Astrocyte (in vitro differentiated cells and primary cell): ENCODE measurements around the gene C5AR1. TPM values are rescaled to one million over a fixed set of nuclear protein-coding genes. Genes with fewer than 3 reads are reported as not detected.

Experiments used
- DNase-seq: peaks from one replicate; pipeline ENCODE4 v3.0.0-alpha.2; 2010; ENCODE audit warnings: low read depth
- FAIRE-seq: peaks from 2 replicates; lab custom pipeline; 2011; peaks lifted over from hg19 to GRCh38; lab: Jason Lieb, UNC
- H2AFZ ChIP-seq: 2 replicates; pipeline ENCODE4 v1.6.0; 2012; ENCODE audit warnings: low read depth, low read length, inconsistent platforms
- H3K27ac ChIP-seq: 2 replicates; pipeline ENCODE4 v1.5.1; 2011; ENCODE audit warnings: low read depth, low read length, inconsistent platforms
- H3K27me3 ChIP-seq: 2 replicates; pipeline ENCODE4 v1.6.0; 2011; ENCODE audit warnings: low read length, inconsistent platforms; ENCODE audit not compliant: insufficient read depth
- H3K36me3 ChIP-seq: 2 replicates; pipeline ENCODE4 v1.5.1; 2011; ENCODE audit warnings: low read length, inconsistent platforms; ENCODE audit not compliant: insufficient read depth
- H3K4me1 ChIP-seq: 2 replicates; pipeline ENCODE4 v1.5.1; 2011; ENCODE audit warnings: low read length, inconsistent platforms; ENCODE audit not compliant: insufficient read depth
- H3K4me2 ChIP-seq: 2 replicates; pipeline ENCODE4 v1.6.0; 2012; ENCODE audit warnings: low read length, inconsistent platforms
- H3K4me3 ChIP-seq: 2 replicates; pipeline ENCODE4 v1.5.1; 2011; ENCODE audit warnings: low read depth, mild to moderate bottlenecking, low read length, inconsistent platforms; ENCODE audit not compliant: insufficient read depth
- H3K79me2 ChIP-seq: 2 replicates; pipeline ENCODE4 v1.6.0; 2012; ENCODE audit warnings: mild to moderate bottlenecking, low read length, inconsistent platforms; ENCODE audit not compliant: insufficient read depth
- H3K9ac ChIP-seq: 2 replicates; pipeline ENCODE4 v1.6.0; 2012; ENCODE audit warnings: mild to moderate bottlenecking, low read length, inconsistent platforms
- H3K9me3 ChIP-seq: 2 replicates; pipeline ENCODE4 v1.5.1; 2012; ENCODE audit warnings: low read depth, mild to moderate bottlenecking, low read length, inconsistent platforms; ENCODE audit not compliant: insufficient read depth
- H4K20me1 ChIP-seq: 2 replicates; pipeline ENCODE4 v1.6.0; 2012; ENCODE audit warnings: low read length, inconsistent platforms; ENCODE audit not compliant: insufficient read depth
- H3K27ac Mint-ChIP-seq: one replicate; pipeline ENCODE4 v1.8.0; 2021; ENCODE audit warnings: mild to moderate bottlenecking, mixed read lengths; ENCODE audit not compliant: unreplicated experiment
- H3K27me3 Mint-ChIP-seq: one replicate; pipeline ENCODE4 v1.8.0; 2021; ENCODE audit warnings: low read depth, mixed read lengths; ENCODE audit not compliant: unreplicated experiment
- H3K36me3 Mint-ChIP-seq: one replicate; pipeline ENCODE4 v1.8.0; 2021; ENCODE audit warnings: low read depth, mixed read lengths; ENCODE audit not compliant: unreplicated experiment
- H3K4me1 Mint-ChIP-seq: one replicate; pipeline ENCODE4 v1.8.0; 2021; ENCODE audit warnings: low read depth, mixed read lengths; ENCODE audit not compliant: unreplicated experiment
- H3K4me3 Mint-ChIP-seq: one replicate; pipeline ENCODE4 v1.8.0; 2021; ENCODE audit warnings: mild to moderate bottlenecking, moderate library complexity, mixed read lengths; ENCODE audit not compliant: unreplicated experiment
- H3K9me3 Mint-ChIP-seq: one replicate; pipeline ENCODE4 v1.8.0; 2021; ENCODE audit warnings: mild to moderate bottlenecking, mixed read lengths; ENCODE audit not compliant: unreplicated experiment
- EZH2 ChIP-seq: IDR thresholded peaks from 2 replicates; pipeline ENCODE4 v1.6.1; 2012; ENCODE audit warnings: mild to moderate bottlenecking, low read length, inconsistent platforms; ENCODE audit not compliant: insufficient read depth
- total RNA-seq: library from RNA; stranded (reverse); gene quantifications from 2 replicates; pipeline ENCODE4 v1.2.1, GENCODE V29; 2021
- TF ChIP-seq, protein P1 (sequence below): IDR thresholded peaks from 2 replicates; pipeline ENCODE4 v1.5.1; 2011; ENCODE audit warnings: low read depth, mild to moderate bottlenecking, inconsistent platforms, low read length, moderate library complexity; ENCODE audit not compliant: insufficient read depth

C5AR1 gene
- total RNA-seq, 1 donor from 2014 or later: 4.6 TPM

- Histone ChIP-seq H3K36me3 (peaks cover 15% of the 10 kb centered on the region), H4K20me1 (peaks cover 16% of the 10 kb centered on the region), H3K4me2 (no peak overlapping the region), H3K4me3 (no peak overlapping the region), H3K9me3 (no peaks in the 10 kb centered on the region), H3K9ac (no peak overlapping the region), H3K79me2 (peaks cover 52% of the 10 kb centered on the region), H2AFZ (no peak overlapping the region), H3K27me3 (no peaks in the 10 kb centered on the region), H3K4me1 (peaks cover 6% of the 10 kb centered on the region), H3K27ac (no peak overlapping the region)
- peak overlapping the region; percentile 69 for H3K4me3 Mint-ChIP-seq
- H3K27ac Mint-ChIP-seq: peak overlapping the region; percentile 20
- no peaks in the 10 kb centered on the region for H3K27me3 Mint-ChIP-seq
- peaks cover 11% of the 10 kb centered on the region for H3K4me1 Mint-ChIP-seq
- H3K36me3 Mint-ChIP-seq: peaks cover 36% of the 10 kb centered on the region
- TF ChIP-seq, protein P1, sequence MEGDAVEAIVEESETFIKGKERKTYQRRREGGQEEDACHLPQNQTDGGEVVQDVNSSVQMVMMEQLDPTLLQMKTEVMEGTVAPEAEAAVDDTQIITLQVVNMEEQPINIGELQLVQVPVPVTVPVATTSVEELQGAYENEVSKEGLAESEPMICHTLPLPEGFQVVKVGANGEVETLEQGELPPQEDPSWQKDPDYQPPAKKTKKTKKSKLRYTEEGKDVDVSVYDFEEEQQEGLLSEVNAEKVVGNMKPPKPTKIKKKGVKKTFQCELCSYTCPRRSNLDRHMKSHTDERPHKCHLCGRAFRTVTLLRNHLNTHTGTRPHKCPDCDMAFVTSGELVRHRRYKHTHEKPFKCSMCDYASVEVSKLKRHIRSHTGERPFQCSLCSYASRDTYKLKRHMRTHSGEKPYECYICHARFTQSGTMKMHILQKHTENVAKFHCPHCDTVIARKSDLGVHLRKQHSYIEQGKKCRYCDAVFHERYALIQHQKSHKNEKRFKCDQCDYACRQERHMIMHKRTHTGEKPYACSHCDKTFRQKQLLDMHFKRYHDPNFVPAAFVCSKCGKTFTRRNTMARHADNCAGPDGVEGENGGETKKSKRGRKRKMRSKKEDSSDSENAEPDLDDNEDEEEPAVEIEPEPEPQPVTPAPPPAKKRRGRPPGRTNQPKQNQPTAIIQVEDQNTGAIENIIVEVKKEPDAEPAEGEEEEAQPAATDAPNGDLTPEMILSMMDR: no peak
- no peak for TF ChIP-seq EZH2
- peak; percentile 27 for DNase-seq
- peaks cover 4% of the 10 kb centered on the region for H3K9me3 Mint-ChIP-seq
- FAIRE-seq: no peak
Measured at GRCh38 chr19:47351548-47351947, 41.9 kb downstream of the C5AR1 start.

DNA sequence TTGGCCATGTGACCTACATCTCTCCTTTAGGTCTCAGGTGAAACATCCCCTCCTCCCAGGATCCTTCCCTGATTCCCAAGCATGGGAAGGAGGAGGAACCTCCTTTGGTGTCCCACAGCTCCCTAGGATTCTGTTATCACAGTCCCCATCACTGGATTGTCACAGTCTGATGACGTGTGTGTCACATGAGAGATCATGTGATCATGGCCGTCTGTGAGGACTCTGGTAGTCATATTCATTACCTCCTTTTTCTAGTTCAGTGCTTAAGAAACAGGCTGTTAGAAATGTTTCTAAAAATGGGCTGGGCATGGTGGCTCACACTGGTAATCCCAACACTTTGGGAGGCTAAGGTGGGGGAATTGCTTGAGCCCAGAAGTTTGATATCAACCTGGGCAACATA lies 42.4 kb downstream of the C5AR1 start:
- Histone ChIP-seq H3K9ac (no peak overlapping the region), H3K36me3 (peaks cover 17% of the 10 kb centered on the region), H2AFZ (no peak overlapping the region), H3K27me3 (no peaks in the 10 kb centered on the region), H3K4me1 (peaks cover 6% of the 10 kb centered on the region), H3K4me2 (no peak overlapping the region), H3K9me3 (no peaks in the 10 kb centered on the region), H4K20me1 (peaks cover 17% of the 10 kb centered on the region), H3K4me3 (no peak overlapping the region), H3K79me2 (peaks cover 52% of the 10 kb centered on the region), H3K27ac (no peak overlapping the region)
- DNase-seq: no peak
- peak overlapping the region; percentile 60 for H3K4me3 Mint-ChIP-seq
- TF ChIP-seq, protein P1: no peak
- no peak for TF ChIP-seq EZH2
- FAIRE-seq: no peak
- H3K9me3 Mint-ChIP-seq: peaks cover 4% of the 10 kb centered on the region
- H3K36me3 Mint-ChIP-seq: peaks cover 40% of the 10 kb centered on the region
- no peak overlapping the region for H3K27ac Mint-ChIP-seq
- peaks cover 11% of the 10 kb centered on the region for H3K4me1 Mint-ChIP-seq
- H3K27me3 Mint-ChIP-seq: no peaks in the 10 kb centered on the region

DNA sequence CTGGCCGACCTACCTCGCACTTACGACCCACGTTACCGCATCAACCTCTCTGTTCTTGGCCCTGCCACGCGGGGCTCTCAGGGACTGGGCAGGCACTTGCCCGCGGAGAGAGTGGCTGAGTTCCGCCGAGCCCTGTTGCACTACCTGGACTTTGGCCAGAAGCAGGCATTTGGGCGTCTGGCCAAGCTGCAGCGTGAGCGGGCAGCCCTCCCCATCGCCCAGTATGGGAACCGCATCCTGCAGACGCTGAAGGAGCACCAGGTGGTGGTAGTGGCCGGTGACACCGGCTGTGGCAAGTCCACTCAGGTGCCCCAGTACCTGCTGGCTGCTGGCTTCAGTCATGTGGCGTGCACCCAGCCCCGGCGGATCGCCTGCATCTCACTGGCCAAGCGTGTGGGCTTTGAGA lies 43.6 kb downstream of the C5AR1 start:
- H3K4me3 Mint-ChIP-seq: no peak overlapping the region
- Histone ChIP-seq H3K4me2 (no peak overlapping the region), H3K27ac (no peak overlapping the region), H3K4me1 (peaks cover 6% of the 10 kb centered on the region), H3K79me2 (peaks cover 52% of the 10 kb centered on the region), H3K36me3 (peaks cover 24% of the 10 kb centered on the region), H3K27me3 (no peaks in the 10 kb centered on the region), H3K9me3 (peaks cover 2% of the 10 kb centered on the region), H2AFZ (no peak overlapping the region), H4K20me1 (peaks cover 20% of the 10 kb centered on the region), H3K4me3 (no peak overlapping the region), H3K9ac (no peak overlapping the region)
- FAIRE-seq (no peak), DNase-seq (no peak)
- no peak overlapping the region for H3K27ac Mint-ChIP-seq
- H3K27me3 Mint-ChIP-seq: no peaks in the 10 kb centered on the region
- no peak for TF ChIP-seq EZH2
- TF ChIP-seq, protein P1: no peak
- H3K36me3 Mint-ChIP-seq: peaks cover 46% of the 10 kb centered on the region
- H3K4me1 Mint-ChIP-seq: peaks cover 11% of the 10 kb centered on the region
- H3K9me3 Mint-ChIP-seq: peaks cover 3% of the 10 kb centered on the region
